ENCODE results near the gene TXNRD2.
"Not testable (repeated sequence)": the region's sequence is repeated elsewhere in the genome, so short reads cannot be mapped to it uniquely, and the experiment has no call there.

TXNRD2 gene

GRCh38 chr22:19844377-19845053, 97.1 kb downstream of the TXNRD2 start:
- DNase-seq (ENCODE audit: low read depth), result no peak

- DNase-seq (ENCODE audit: low read depth), result no peak
Observed at GRCh38 chr22:19843857-19844376, 97.7 kb downstream of the TXNRD2 start.

GRCh38 chr22:19843107-19843856, 98.3 kb downstream of the TXNRD2 start:
- no peak for DNase-seq (ENCODE audit: low read depth)

GRCh38 chr22:19842393-19843106, 99.1 kb downstream of the TXNRD2 start:
- no peak for DNase-seq (ENCODE audit: low read depth)

- DNase-seq (ENCODE audit: low read depth), result no peak
Observed at GRCh38 chr22:19841641-19842392, 99.8 kb downstream of the TXNRD2 start.

- DNase-seq (ENCODE audit: low read depth), result no peak
Observed at GRCh38 chr22:19840955-19841640, 100.5 kb downstream of the TXNRD2 start.

- no peak for DNase-seq (ENCODE audit: low read depth)
Observed at GRCh38 chr22:19840059-19840458, 101.6 kb downstream of the TXNRD2 start.

GRCh38 chr22:19837915-19838314, 103.7 kb downstream of the TXNRD2 start:
- DNase-seq (ENCODE audit: low read depth), result no peak

GRCh38 chr22:19836512-19836911, 105.1 kb downstream of the TXNRD2 start:
- no peak for DNase-seq (ENCODE audit: low read depth)

GRCh38 chr22:19834599-19834998, 107.0 kb downstream of the TXNRD2 start:
- no peak for DNase-seq (ENCODE audit: low read depth)

- not testable (repeated sequence) for DNase-seq (ENCODE audit: low read depth)
Observed at GRCh38 chr22:19833327-19833726, 108.3 kb downstream of the TXNRD2 start.

GRCh38 chr22:19832476-19833108, 109.0 kb downstream of the TXNRD2 start:
- no peak for DNase-seq (ENCODE audit: low read depth)

- DNase-seq (ENCODE audit: low read depth), result not testable (repeated sequence)
Observed at GRCh38 chr22:19831979-19832378, 109.6 kb downstream of the TXNRD2 start.

- no peak for DNase-seq (ENCODE audit: low read depth)
Observed at GRCh38 chr22:19831016-19831415, 110.6 kb downstream of the TXNRD2 start.

- DNase-seq (ENCODE audit: low read depth), result no peak
Observed at GRCh38 chr22:19828035-19828401, 113.6 kb downstream of the TXNRD2 start.

GRCh38 chr22:19827341-19828034, 114.1 kb downstream of the TXNRD2 start:
- no peak for DNase-seq (ENCODE audit: low read depth)

- no peak for DNase-seq (ENCODE audit: low read depth)
Observed at GRCh38 chr22:19826619-19826950, 115.0 kb downstream of the TXNRD2 start.

- no peak for DNase-seq (ENCODE audit: low read depth)
Observed at GRCh38 chr22:19825904-19826618, 115.6 kb downstream of the TXNRD2 start.
